ENCODE results near the gene ANKRD2.
"Not testable (repeated sequence)": the region's sequence is repeated elsewhere in the genome, so short reads cannot be mapped to it uniquely, and the experiment has no call there.

ANKRD2 gene, protein sequence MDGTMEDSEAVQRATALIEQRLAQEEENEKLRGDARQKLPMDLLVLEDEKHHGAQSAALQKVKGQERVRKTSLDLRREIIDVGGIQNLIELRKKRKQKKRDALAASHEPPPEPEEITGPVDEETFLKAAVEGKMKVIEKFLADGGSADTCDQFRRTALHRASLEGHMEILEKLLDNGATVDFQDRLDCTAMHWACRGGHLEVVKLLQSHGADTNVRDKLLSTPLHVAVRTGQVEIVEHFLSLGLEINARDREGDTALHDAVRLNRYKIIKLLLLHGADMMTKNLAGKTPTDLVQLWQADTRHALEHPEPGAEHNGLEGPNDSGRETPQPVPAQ

DNA sequence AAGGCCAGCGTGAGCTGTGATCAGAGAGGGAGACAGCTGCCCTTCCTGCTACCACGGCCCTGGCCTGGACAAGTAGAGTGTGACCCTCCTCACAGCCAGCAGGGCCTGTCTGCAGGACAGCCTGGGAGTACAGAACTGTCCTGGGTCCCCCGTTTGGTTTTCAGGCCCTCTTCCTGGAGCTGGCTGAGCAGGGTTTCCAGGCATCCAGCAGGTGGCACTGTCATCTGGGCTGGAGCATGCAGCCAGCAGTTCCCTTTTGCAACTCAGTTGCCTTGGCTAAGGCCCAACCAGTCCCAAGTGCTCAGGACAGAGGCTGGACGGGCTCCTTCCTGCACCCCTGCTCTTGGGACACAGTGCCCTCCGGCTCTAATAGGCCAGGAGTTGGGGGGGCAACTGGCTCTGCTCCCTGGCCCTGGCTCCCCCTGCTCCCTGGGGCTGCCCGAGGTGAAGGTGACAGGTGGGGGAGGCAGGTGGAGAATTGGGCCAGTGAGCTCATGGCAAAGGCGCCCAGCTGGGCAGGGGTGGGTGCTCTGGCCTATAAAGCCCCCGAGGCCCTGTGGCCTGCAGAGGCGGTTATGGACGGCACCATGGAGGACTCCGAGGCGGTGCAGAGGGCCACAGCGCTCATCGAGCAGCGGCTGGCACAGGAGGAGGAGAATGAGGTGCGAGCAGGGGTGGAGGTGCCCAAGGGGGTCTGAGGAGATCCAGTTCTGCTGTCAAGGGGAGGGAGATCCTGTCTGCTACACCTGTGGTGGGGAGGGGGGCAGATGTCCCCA, at the start of gene ANKRD2:
ANKRD2 (plus strand) TSS at position 566 of the 776 bp plus-strand sequence; CDS start at position 576, 10 bp downstream.
- peak; percentile 72 for DNase-seq

DNA sequence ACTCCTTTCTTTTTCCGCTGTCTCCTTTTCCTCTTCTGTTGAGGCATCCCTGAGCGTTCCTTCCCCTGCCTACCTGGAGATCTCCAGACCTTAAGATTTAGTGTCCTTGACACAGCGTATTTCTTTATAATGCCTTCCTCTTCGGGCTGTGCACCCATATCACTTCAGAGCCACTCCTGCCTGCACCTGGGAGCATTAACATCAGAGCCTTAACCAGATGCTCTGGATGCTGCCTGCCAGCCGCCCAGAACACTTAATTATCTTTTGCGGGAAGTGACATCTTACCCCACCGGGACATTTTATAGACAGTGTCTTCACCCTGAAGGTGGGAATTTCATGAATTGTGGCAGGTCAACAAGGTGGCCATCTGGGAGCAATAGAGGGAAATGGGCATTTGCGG, 49.6 kb upstream of the ANKRD2 start:
- no peak for DNase-seq

DNA sequence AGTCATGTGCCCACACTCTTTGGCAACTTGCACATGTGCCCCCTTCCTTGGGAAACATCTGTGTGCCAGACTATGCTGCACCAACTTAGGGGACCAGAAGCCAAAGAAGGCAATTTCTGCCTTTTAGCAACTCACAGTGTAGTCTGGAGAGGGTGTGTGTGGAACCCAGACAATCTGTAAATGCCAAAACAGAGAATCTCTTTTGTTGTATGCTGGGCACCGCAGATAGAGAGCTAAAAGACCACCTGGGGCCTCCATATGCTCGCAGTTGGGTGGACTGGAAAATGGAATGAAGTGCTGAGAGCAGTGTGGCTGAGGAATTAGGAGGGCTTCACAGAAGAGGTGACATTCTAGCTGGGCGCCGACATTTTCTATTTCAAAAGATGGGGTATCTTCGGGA, 47.5 kb upstream of the ANKRD2 start:
- no peak for DNase-seq

DNA sequence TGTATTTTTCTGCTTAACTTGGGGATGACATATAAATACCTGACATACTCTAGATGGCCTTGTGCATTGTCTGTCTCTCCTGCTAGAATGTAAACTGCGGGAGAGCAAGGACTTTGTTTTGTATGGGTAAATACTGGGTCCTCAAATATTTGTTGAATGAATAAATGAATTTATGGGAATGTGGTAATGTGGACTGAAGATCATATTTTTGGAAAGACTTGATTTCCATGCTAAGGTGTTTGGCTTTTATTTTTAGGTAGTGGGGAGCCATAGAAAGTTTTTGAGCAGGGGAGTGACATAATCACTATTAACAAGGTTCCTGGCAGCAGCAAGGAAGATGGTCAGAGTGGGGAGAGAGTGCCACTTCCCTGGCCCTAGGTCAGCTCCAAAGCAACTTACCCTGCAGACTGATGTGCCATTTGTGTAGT, 46.9 kb upstream of the ANKRD2 start:
- no peak for DNase-seq

DNA sequence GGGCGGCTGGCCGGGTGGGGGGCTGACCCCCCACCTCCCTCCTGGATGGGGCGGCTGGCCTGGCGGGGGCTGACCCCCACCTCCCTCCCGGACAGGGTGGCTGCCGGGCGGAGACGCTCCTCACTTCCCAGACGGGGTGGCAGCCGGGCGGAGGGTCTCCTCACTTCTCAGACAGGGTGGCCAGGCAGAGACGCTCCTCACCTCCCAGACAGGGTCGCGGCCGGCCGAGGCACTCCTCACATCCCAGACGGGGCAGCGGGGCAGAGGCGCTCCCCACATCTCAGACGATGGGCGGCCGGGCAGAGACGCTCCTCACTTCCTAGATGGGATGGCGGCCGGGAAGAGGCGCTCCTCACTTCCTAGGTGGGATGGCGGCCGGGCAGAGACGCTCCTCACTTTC, 43.7 kb upstream of the ANKRD2 start:
- DNase-seq: not testable (repeated sequence)

DNA sequence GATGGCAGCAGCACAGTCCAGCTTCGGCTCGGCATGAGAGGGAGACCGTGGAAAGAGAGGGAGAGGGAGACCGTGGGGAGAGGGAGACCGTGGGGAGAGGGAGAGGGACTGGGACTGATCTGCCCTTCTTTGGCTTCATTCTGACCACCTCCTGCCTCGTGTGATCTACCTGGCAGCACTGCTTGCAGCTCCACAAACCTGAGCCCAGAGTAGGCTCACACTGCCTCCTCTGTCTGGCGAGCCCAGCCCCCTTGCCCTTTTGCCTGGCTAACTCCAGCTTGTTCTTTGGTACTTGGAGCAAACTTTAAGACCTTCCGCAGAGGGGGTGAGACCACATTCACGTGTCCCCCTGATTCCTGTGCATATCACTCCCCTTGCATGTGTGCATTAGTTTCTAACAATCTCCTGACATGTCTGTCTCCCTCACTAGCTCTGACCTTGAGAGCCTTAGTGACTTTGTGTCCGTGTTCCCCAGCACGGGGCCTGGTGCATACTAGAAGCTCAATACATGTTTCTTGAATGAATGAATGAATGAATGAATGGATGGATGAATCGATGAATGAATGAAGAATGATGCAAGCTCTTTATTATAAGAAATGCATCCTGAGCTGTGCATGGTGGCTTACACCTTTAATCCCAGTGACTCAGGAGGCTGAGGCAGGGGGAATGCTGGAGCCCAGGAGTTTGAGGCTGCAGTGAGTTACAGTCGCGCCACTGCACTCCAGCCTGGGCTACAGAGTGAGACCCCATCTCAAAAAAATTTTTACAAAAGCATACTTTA, 42.7 kb upstream of the ANKRD2 start:
- DNase-seq: no peak

DNA sequence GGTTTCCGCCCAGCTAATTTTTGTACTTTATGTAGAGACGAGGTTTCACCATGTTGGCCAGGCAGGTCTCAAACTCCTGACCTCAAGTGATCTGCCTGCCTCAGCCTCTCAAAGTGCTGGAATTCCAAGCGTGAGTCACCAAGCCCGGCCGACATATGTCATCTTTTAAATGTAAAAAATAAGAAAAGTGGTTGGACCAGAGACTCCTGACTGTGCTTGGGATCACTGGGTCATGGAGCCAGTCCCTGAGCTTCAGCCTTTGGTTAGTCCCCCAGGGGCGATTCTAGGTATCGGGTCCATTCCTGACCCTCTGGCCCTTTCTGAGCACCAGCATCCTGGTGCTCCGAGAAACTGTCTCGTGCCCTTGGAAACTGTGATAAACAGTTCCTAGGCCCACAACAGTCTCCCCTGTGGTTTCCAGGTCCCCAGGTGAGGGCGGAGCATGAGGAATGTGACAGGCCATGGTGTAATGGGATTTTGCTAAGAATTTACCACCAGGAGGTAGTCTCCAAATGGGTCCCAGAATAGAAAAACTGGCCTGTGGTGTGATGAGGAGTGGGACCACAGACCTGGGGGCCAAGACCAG, 41.1 kb upstream of the ANKRD2 start:
- no peak for DNase-seq

DNA sequence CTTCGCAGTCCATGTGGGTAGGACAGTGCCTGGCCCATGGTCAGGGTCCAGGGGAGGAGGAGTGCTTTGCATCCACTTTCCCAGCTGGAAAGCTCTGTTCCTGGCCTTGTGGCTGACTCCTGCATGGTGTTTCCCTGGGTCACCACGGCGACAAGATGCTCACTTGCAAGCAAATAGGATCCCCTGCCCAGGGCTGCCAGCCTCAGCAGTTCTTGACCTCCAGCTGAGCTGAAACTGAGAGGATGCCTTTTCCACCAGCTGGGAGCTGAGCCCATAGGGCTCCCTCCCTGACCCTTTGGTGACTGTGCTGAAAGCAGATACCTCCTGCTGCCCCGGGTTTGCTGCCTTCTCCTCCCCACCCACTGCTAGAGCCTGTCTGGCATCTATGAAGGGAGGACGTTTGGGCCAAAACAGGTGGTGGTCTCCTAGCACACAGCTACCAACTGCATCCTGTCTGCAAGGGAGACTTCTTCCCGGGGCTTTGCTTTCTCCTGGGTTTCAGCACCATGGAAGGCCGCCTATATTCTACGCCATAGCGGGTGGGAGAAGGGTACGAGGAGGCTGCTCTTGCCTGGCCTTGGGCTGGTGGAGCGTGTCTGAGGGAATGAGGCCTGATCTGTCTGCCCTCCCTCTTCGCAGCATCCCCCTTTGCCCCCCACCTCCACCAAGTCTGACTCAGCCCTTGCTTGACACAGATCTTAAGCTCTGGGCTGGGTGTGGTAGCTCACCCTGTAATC, 39.5 kb upstream of the ANKRD2 start:
- peak; percentile 20 for DNase-seq

DNA sequence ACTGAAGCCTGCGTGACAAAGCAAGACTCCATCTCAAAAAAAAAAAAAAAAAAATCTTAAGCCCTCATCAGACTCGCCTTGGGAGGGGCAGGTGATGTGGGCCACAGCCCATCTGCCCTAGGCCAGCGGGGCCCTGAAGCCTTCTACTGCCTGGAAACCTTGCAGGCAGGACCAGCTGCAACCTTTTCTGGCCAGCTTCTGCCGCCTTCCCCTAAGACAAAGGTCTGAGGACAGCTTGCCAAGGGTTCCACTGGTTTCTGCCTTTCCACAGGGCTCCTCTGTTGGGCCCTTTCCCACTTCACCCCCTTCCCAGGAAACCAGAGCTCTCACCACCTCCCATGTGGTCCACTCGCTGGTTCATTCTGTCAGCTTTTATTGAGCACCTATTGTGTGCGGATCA, 38.7 kb upstream of the ANKRD2 start:
- DNase-seq: no peak

DNA sequence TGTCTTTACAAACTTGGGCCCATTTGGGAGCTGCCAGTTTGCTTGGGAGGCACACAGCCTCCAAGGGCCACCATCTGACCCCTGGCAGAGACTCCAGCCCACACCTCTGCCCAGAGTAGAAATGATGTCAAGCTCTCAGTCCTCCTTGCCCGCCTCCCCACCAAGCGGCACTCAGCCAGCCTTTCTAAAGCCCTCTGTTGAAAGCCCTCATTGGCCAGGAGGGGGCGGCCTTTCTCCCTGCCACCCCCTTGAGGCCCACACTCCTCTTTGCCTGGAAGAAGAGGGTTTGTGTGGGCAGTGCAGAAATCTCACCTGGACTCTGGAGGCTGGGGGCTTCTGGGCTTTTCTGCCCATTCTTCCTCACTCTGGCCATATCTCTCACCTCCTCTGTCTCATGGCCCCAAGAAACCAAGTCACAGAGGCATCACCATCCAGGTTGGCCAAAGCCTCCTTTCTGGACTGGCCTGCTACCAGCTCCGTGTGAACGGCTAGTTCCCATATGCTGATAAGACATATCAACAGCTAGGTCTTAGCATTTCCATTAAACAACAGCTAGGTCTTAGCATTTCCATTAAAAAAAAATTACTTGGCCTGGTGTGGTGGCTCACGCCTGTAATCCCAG, 37.7 kb upstream of the ANKRD2 start:
- DNase-seq: peak; percentile 46

DNA sequence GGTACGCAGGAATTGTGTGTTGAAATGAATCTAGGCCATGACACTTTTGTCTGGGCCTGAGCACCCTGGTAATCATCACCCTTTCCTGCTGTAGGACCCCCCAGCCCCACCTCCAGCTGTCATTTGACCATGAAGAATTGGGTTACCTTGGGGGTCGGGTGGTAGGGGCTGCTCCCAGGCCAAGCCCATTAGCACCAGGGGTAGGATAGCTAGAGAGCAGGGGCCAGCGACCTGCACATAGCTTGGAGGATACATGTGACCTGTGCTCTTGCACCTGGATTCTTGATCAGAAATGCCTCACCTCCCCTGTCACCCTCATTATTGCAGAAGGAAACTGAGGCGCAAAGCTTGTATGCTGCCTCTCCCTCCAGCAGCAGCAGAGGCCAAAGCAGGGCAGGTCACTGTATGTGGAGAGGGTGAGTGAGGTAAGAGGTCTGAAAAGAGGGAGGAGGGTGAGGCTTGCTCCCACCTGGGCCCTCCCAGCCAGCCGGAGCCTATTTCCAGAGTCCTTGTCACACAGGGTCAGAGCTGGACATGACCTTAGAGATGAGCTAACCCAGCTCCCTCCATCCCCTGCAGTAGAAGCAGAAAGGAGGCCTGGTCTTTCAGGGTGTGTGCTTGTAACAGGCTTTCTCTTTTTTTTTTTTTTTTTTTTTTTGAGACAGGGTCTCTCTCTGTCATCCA, 35.3 kb upstream of the ANKRD2 start:
- DNase-seq: no peak

DNA sequence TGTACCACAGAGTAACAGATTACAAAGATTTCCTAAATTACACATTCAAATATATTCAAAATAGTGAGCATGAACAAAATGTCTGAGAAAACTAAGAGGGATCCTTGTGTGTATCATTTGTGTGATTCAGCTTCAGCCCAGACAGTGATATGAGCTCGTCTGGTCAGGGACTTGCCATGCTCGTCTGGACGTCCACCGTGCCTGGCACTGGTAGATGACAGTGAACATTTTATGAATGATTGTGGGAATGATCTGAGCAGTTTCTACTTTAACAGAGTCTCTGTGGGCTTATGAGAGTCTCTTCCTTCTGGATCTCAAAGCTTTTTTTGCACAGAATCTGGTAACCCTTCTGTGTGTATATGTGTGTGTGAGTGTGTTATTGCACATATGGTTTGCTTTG, 34.2 kb upstream of the ANKRD2 start:
- no peak for DNase-seq

DNA sequence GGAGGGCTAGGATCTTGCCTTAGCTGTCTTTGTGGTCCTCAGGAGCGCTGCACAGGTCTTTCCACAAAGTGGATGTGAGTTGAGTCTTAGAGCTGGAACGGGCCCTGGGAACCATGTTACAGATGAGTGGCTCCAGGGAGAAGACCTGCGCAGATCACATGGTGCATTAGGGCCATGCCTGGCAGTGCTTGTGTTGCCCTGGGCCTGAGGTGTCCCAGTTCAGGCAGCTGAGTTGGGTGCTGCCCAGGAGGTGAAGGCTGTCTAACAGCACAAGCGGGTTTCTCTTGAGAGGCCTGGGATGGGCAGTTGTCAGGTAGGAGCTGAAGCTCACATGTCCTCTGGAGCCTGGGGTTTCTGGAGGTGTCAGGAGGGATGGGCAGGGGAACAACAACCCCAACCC, 33.7 kb upstream of the ANKRD2 start:
- DNase-seq: no peak

DNA sequence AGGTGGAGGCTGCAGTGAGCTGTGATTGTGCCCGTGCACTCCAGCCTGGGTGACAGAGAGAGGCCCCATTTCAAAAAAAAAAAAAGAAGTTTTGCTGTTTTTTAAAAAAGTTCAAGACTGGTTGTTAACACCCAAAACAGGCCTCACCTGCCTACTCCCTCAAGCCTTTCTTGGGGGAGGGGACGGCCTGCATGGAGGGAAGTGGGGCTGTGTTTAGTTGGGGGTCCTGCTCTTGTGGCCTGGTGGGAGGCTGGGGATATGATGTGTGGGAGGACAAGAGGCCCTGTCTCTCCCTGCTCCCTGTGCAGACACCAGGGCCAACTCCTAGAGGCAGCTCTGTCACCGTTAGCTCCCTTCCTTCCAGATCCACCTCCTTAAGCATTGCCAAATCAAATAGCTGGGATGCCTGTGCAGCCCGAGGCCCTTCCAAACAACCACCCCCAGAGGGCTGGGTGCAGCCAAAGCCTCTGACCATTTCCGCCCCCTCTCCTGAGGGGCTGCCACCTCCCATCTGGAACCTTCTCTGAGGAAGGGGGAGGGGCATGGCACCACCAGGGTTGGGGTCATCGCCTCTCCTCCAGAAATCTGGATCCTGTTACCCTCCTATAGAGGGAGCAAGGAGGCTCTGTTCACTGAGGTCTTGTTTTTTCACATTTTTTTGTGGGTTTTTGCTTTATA, 32.9 kb upstream of the ANKRD2 start:
- DNase-seq: no peak

DNA sequence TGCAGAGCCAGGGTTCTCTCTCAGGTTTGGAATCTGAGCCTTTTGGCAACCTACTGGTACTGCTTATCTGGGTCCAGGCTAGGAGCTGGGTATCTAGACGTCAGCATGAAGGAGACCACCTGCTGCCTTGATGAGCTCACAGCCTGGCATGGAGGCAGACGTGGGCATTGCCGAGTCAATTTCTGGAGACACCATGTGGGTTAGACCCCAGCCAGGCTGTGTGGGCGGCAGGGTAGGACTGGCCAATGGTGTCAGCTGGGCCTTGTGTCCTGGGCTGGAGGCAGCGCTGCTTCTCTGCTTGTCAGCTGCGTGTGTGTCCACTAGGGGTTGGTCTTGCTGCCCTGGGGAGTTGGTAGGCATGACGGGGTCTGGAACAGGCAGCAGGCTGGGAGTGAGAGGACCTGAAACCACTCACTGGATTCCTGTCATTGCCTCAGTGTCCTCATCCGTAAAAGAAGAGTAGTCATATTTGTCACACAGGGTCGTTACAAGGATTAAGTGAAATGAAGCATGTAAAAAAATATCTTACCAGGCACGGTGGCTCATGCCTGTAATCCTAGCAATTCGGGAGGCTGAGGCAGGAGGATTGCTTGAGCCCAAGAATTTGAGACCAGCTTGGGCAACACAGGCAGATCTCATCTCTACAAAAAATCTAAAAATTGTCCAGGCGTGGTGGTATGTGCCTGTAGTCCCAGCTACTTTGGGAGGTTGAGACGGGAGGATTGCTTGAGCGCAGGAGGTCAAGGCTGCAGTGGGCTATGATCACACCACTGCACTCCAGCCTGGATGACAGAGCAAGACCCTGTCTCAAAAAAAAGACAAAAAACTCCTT, 31.7 kb upstream of the ANKRD2 start:
- no peak for DNase-seq

DNA sequence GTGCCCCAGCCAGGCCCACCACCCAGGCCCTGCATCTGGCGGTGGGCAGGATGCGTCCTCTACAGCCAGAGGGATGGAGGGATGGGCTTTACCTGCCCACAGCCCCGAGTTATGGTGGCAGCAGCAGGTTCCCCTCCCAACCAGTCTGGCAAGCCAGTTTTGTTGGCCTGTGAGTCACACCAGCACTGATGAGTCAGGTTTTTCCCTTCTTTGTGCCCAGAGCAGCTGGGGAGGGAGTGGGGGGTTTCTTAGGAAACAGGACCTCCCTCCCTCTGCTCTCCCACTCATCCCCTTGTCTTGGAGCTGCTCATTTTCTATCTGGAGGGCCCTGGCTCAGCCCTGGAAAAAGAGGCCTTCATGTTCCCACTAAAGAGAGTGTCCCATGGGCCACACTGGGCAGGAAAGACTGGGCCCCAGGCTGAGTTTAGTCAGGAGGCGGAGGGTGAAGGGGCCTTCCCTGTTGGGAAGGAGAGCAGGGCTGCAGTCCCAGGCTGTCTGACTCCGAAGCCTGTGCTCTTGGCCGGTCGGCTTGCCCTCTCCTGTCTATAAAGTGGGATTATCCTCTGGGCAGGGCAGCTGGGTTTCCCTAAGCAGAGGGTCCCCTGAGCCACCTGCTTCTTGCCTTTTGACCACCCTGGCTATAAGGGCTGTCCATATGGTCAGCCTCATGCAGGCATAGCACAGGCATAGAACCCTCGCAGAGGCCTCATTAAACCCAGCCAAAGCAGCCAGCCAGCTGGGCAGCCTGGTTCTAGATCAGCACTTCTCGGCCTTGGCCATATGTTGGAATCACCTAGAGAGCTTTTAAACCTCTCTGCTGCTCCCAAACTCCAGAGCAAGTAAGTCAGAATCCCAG, 30.2 kb upstream of the ANKRD2 start:
- peak; percentile 23 for DNase-seq

DNA sequence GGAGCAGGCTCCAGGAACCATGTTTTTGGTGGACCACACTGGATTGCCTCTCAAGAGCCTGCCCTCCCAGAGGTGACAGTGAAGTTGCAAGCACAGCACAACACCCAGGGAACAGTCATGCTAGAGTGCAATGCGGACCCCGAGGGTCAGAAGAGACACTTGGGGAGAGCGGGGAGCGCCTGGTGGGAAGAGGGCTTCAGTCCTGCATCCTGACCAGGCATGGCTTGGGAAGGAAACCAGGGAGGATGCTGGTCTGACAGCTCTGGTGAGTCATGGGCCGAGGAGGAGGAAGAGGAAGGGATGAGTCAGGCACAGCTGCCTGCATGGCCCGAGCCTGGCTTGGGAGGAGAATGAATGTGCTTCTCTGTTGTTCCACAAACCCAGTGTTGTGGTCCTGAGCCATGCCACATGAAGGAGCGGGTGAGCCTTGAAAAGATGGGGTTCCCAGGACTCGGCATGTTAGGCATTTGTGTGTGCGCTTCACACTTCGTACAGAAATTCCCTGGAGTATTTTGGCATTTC, 29.5 kb upstream of the ANKRD2 start:
- peak; percentile 14 for DNase-seq

DNA sequence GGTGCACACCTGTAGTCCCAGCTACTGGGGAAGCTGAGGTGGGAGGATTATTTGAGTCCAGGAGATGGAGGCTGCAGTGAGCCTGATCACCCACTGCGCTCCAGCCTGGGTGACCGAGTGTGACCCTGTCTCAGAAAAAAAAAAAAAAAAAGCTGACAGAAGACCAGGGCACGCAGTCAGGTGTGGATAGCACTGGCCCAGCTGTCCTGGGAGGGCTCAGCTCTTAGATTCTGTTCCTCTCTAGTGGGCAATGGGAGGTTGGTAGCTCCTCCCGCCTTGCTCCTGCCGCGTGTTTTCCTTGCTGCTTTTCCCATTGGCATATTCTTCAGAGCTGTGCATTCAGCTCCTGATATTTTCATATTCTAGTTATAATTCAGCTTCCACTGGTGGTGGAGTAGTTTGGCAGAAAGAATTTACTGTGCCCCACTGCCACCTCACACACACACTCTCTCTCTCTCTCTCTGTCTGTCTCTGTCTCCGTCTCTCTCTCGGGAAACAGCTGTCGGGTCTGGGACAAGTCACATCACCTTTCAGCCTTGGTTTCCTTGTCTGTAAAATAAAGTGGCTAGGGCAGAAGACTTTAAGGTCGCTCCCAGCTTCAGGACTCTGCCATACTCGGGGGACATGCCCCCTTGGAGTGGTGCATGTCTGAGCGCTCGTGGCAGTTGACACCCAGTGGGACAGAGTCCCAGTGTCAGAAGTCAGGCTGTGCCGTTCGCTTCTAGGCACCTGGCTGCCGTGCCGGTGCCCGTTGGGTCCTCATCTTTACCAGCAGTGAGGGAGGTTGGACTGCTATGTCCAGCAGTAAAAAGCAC, 25.9 kb upstream of the ANKRD2 start:
- no peak for DNase-seq
